ENCODE measurements around the gene KRT17.

DNA sequence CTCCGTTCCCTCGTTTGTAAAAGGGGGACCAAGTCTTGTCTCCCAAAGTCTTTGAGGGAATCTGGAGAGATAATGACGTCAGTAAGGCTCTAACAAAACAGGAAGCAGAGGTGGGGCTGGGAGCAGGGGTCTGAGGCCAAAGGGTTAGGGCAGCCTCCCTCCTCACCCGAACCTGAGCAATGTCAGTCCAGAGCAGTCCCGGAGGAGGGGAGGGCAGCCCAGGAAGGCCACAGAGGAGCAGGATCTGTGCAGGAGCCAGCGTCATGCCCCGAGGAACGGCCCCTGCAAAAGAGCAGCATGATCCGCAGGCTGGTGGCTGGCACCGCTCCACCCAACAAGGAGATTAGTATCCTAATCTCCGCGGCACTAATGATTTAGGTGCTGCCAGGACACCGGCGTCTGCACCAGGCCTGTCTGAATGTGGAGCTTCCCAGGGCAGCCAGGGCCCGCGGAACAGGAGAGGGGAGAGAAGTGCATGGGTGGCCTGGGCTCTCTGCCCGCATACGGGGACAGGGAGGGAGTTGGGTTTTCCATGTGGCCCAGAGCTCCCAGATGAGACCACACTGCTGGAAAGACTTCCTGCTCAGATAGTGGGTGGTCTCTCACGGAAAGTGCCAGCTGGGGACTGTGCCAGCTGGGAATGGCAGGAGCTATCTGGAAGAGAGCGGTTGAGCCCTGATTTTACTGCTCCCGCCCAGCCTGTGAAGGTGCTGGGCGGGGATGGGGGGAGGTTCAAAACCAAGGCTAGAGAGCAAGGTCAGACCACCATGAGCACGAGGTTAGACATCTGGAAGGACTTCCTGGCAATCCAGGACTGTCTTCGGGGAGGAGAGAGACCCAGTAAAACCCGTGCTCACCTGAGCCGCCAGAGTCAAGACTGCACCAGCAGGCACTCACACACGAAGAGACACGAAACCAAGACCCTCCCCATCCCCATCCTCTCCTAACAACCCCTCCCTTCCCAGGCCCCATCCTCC, 11.0 kb upstream of the KRT17 start:
- TF ChIP-seq, protein P1, sequence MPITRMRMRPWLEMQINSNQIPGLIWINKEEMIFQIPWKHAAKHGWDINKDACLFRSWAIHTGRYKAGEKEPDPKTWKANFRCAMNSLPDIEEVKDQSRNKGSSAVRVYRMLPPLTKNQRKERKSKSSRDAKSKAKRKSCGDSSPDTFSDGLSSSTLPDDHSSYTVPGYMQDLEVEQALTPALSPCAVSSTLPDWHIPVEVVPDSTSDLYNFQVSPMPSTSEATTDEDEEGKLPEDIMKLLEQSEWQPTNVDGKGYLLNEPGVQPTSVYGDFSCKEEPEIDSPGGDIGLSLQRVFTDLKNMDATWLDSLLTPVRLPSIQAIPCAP (CRISPR knock-in tag; IDR thresholded peaks at IDR 0.05), result no peak
- TF ChIP-seq ZBTB21 (CRISPR knock-in tag; IDR thresholded peaks at IDR 0.05; ENCODE audit: borderline replicate concordance) (no peak), MAX (CRISPR knock-in tag; IDR thresholded peaks at IDR 0.05) (no peak), ZNF671 (CRISPR knock-in tag; IDR thresholded peaks at IDR 0.05) (no peak), CTCF (IDR thresholded peaks at IDR 0.05) (no peak), ESRRA (CRISPR knock-in tag; IDR thresholded peaks at IDR 0.05; ENCODE audit: borderline replicate concordance) (no peak), JUN (CRISPR knock-in tag; IDR thresholded peaks at IDR 0.05) (no peak)
- TF ChIP-seq, protein P2, sequence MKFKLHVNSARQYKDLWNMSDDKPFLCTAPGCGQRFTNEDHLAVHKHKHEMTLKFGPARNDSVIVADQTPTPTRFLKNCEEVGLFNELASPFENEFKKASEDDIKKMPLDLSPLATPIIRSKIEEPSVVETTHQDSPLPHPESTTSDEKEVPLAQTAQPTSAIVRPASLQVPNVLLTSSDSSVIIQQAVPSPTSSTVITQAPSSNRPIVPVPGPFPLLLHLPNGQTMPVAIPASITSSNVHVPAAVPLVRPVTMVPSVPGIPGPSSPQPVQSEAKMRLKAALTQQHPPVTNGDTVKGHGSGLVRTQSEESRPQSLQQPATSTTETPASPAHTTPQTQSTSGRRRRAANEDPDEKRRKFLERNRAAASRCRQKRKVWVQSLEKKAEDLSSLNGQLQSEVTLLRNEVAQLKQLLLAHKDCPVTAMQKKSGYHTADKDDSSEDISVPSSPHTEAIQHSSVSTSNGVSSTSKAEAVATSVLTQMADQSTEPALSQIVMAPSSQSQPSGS (CRISPR knock-in tag; IDR thresholded peaks at IDR 0.05; ENCODE audit: borderline replicate concordance, low read depth), result no peak
- TF ChIP-seq, protein P3, sequence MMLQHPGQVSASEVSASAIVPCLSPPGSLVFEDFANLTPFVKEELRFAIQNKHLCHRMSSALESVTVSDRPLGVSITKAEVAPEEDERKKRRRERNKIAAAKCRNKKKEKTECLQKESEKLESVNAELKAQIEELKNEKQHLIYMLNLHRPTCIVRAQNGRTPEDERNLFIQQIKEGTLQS (CRISPR knock-in tag; conservative IDR thresholded peaks at IDR 0.05), result no peak
- TF ChIP-seq, protein P4, sequence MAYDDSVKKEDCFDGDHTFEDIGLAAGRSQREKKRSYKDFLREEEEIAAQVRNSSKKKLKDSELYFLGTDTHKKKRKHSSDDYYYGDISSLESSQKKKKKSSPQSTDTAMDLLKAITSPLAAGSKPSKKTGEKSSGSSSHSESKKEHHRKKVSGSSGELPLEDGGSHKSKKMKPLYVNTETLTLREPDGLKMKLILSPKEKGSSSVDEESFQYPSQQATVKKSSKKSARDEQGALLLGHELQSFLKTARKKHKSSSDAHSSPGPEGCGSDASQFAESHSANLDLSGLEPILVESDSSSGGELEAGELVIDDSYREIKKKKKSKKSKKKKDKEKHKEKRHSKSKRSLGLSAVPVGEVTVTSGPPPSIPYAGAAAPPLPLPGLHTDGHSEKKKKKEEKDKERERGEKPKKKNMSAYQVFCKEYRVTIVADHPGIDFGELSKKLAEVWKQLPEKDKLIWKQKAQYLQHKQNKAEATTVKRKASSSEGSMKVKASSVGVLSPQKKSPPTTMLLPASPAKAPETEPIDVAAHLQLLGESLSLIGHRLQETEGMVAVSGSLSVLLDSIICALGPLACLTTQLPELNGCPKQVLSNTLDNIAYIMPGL (CRISPR knock-in tag; IDR thresholded peaks at IDR 0.05), result no peak

Measured in WTC11 (cell line).